Caco-2 (cell line): ENCODE data around the gene NRP2. TPM values are rescaled to one million over a fixed set of nuclear protein-coding genes. Genes with fewer than 3 reads are reported as not detected.
A peak's percentile ranks its signal among the peaks of the same experiment; 100 is the strongest.

Experiments used
- BruUV-seq: library from RNA; stranded (reverse); fragments of 400-500 nt; replicated peaks from 2 replicates; lab custom pipeline; 2021; lab: Mats Ljungman, UMichigan
- CTCF ChIA-PET: fragments of 300-600 bp; sonication (Branson Sonifier 250); formaldehyde crosslinking; loops from one replicate; lab custom pipeline; 2022; ENCODE audit warnings: antibody characterized with exemption; lab: Charles Lee
- POLR2A ChIA-PET: fragments of 300-600 bp; sonication (Branson Sonifier 250); formaldehyde crosslinking; loops from one replicate; lab custom pipeline; 2022; ENCODE audit warnings: antibody characterized with exemption; lab: Charles Lee
- DNase-seq, 2 experiments: peaks; one replicate each; pipeline versions ENCODE4 v3.0.0 to v3.0.0-alpha.2; 2020 to 2022
- H3K27me3 ChIP-seq: replicated peaks from 2 replicates; pipeline ENCODE4 v1.6.0; 2011; ENCODE audit warnings: low read length; ENCODE audit not compliant: control insufficient read depth, insufficient read depth
- H3K36me3 ChIP-seq: 2 replicates; pipeline ENCODE4 v1.5.1; 2011; ENCODE audit warnings: low read length; ENCODE audit not compliant: control insufficient read depth, insufficient read depth
- H3K4me1 ChIP-seq: fragments of 250-450 bp; sonication (Bioruptor Pico); 2 replicates; pipeline ENCODE4 v1.5.1; 2020; ENCODE audit warnings: mild to moderate bottlenecking
- H3K4me3 ChIP-seq: 2 replicates; pipeline ENCODE4 v1.5.1; 2011; ENCODE audit warnings: low read depth, mild to moderate bottlenecking, control low read depth, low read length
- H3K9me3 ChIP-seq: fragments of 250-450 bp; sonication (Bioruptor Pico); 2 replicates; pipeline ENCODE4 v1.5.1; 2020; ENCODE audit warnings: mild to moderate bottlenecking, moderate library complexity
- H3K27ac Mint-ChIP-seq: one replicate; pipeline ENCODE4 v1.8.0; 2022; ENCODE audit warnings: mixed read lengths; ENCODE audit not compliant: unreplicated experiment
- H3K27me3 Mint-ChIP-seq: one replicate; pipeline ENCODE4 v1.8.0; 2022; ENCODE audit warnings: mixed read lengths; ENCODE audit not compliant: insufficient read depth, unreplicated experiment
- H3K36me3 Mint-ChIP-seq: one replicate; pipeline ENCODE4 v1.8.0; 2022; ENCODE audit warnings: mild to moderate bottlenecking, mixed read lengths; ENCODE audit not compliant: insufficient read depth, unreplicated experiment
- H3K4me1 Mint-ChIP-seq: one replicate; pipeline ENCODE4 v1.8.0; 2022; ENCODE audit warnings: low read depth, mixed read lengths; ENCODE audit not compliant: unreplicated experiment
- H3K4me3 Mint-ChIP-seq: one replicate; pipeline ENCODE4 v1.8.0; 2022; ENCODE audit warnings: mild to moderate bottlenecking, moderate library complexity, mixed read lengths; ENCODE audit not compliant: unreplicated experiment
- H3K9me3 Mint-ChIP-seq: one replicate; pipeline ENCODE4 v1.8.0; 2022; ENCODE audit warnings: mixed read lengths; ENCODE audit not compliant: unreplicated experiment
- CTCF ChIP-seq, 2 experiments: fragments of 200-600 bp in 1 of 2; IDR thresholded peaks; 1 replicate in 1 of 2; 2 replicates in 1 of 2; pipeline versions ENCODE4 v1.5.1 to v1.8.0; 2011 to 2022; ENCODE audit warnings: antibody characterized with exemption in 1 of 2, control low read depth in 1 of 2, inconsistent platforms in 1 of 2, low read depth in 1 of 2, low read length in 1 of 2, mild to moderate bottlenecking in 1 of 2, moderate library complexity in 1 of 2; ENCODE audit not compliant: insufficient read depth in 1 of 2, severe bottlenecking in 1 of 2, unreplicated experiment in 1 of 2
- intact Hi-C: fragments of 100-400 bp; cut with micrococcal nuclease; formaldehyde crosslinking; loops from one replicate; pipeline ENCODE4 v1.10.0; 2022; ENCODE audit not compliant: unreplicated experiment
- total RNA-seq: library from RNA; stranded (reverse); gene quantifications from 2 replicates; pipeline ENCODE4 v1.2.3, GENCODE V29; 2022

Gene NRP2
- total RNA-seq, 1 experiment from 2014 or later, result 96.9 TPM

GRCh38 chr2:205759732-205760131 is 77.4 kb downstream of the NRP2 start:
- no peaks in the 10 kb centered on the region; the same call in 1 of the 2 replicates for H3K36me3 ChIP-seq

GRCh38 chr2:205760157-205760556 is 77.9 kb downstream of the NRP2 start:
- intact Hi-C loops, result no loop called here
- H3K27me3 Mint-ChIP-seq, result no peaks in the 10 kb centered on the region
- H3K9me3 ChIP-seq, result no peaks in the 10 kb centered on the region
- H3K36me3 ChIP-seq, result no peaks in the 10 kb centered on the region; the same call in 1 of the 2 replicates
- H3K36me3 Mint-ChIP-seq, result peaks cover 22% of the 10 kb centered on the region
- no peak for DNase-seq
- CTCF ChIA-PET, result no interaction called here
- peaks cover 2% of the 10 kb centered on the region; the same call in 1 of the 2 replicates for H3K4me1 ChIP-seq
- no peak for TF ChIP-seq CTCF (IDR thresholded peaks at IDR 0.05; ENCODE audit: insufficient read depth in 1 of 2, low read depth in 1 of 2, low read length in 1 of 2, severe bottlenecking in 1 of 2, unreplicated experiment in 1 of 2)
- no TSS peak for BruUV-seq
- H3K4me1 Mint-ChIP-seq, result peaks cover 20% of the 10 kb centered on the region
- POLR2A ChIA-PET, result no interaction called here
- H3K9me3 Mint-ChIP-seq, result no peaks in the 10 kb centered on the region
- peak overlapping the region; percentile 6 for H3K27ac Mint-ChIP-seq
- no peaks in the 10 kb centered on the region for H3K27me3 ChIP-seq
- no peak overlapping the region for H3K4me3 ChIP-seq
- no peak overlapping the region for H3K4me3 Mint-ChIP-seq

More at GRCh38 chr2:205759732-205760131, 77.4 kb downstream of the NRP2 start:
- POLR2A ChIA-PET, result no interaction called here
- Mint-ChIP-seq H3K36me3 (peaks cover 19% of the 10 kb centered on the region), H3K27ac (peak overlapping the region; percentile 6), H3K4me3 (no peak overlapping the region), H3K27me3 (no peaks in the 10 kb centered on the region), H3K4me1 (peaks cover 24% of the 10 kb centered on the region), H3K9me3 (no peaks in the 10 kb centered on the region)
- Histone ChIP-seq H3K27me3 (no peaks in the 10 kb centered on the region), H3K4me3 (no peak overlapping the region), H3K4me1 (peaks cover 6% of the 10 kb centered on the region), H3K9me3 (no peaks in the 10 kb centered on the region)
- intact Hi-C loops, result no loop called here
- no peak for DNase-seq
- no TSS peak for BruUV-seq
- no peak for TF ChIP-seq CTCF (IDR thresholded peaks at IDR 0.05; ENCODE audit: insufficient read depth in 1 of 2, low read depth in 1 of 2, low read length in 1 of 2, severe bottlenecking in 1 of 2, unreplicated experiment in 1 of 2)
- CTCF ChIA-PET, result no interaction called here

DNA sequence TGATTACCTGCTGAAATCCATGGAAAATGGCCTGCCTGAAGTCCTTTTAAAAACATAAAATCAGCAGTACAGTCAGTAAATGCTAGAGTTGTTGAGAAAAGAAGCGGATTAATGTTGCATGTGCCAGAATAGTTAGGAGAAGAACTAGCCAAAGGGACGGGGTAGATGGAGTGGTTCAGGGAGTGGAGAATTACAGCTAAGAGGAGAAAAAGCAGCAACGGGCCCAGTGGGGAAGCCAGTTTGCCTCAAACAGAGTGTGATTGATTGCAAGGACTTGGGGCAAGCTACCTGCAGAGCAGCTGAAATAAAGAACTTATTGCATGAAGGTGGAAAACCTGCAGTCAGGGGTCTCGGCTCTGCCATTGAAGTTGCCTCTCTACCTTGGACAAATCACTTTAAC is 79.1 kb downstream of the NRP2 start:
- H3K4me1 Mint-ChIP-seq, result peaks cover 10% of the 10 kb centered on the region
- H3K36me3 ChIP-seq, result no peaks in the 10 kb centered on the region; the same call in 1 of the 2 replicates
- no peak for TF ChIP-seq CTCF (IDR thresholded peaks at IDR 0.05; ENCODE audit: insufficient read depth in 1 of 2, low read depth in 1 of 2, low read length in 1 of 2, severe bottlenecking in 1 of 2, unreplicated experiment in 1 of 2)
- ChIA-PET POLR2A (no interaction called here), CTCF (interaction anchor here (1.2 kb wide), 1 partner anchor 165 kb away, joined by 4 read pairs; no protein-coding TSS in a partner anchor)
- intact Hi-C loops, result no loop called here
- no peak overlapping the region for H3K4me3 ChIP-seq
- H3K9me3 Mint-ChIP-seq, result no peaks in the 10 kb centered on the region
- no peaks in the 10 kb centered on the region for H3K4me1 ChIP-seq
- DNase-seq, result no peak
- H3K27me3 Mint-ChIP-seq, result no peaks in the 10 kb centered on the region
- no peaks in the 10 kb centered on the region for H3K9me3 ChIP-seq
- no peak overlapping the region for H3K4me3 Mint-ChIP-seq
- peaks cover 29% of the 10 kb centered on the region for H3K36me3 Mint-ChIP-seq
- H3K27ac Mint-ChIP-seq, result no peak overlapping the region
- no TSS peak for BruUV-seq
- H3K27me3 ChIP-seq, result no peaks in the 10 kb centered on the region
